GM10266 (cell line): ENCODE results near the gene PRKCB.
A peak's percentile ranks its signal among the peaks of the same experiment; 100 is the strongest.

Source experiments
- DNase-seq: peaks from one replicate; pipeline ENCODE4 v3.0.0; 2012; ENCODE audit errors: extremely low spot score
- CTCF ChIP-seq: IDR thresholded peaks from 2 replicates; pipeline ENCODE4 v1.5.1; 2012; ENCODE audit warnings: mild to moderate bottlenecking, low read depth; ENCODE audit not compliant: control insufficient read depth, insufficient read depth; ENCODE audit errors: missing control alignments

Gene PRKCB

GRCh38 chr16:23999663-24000062 is 163.9 kb downstream of the PRKCB start:
- peak; percentile 39 for DNase-seq
- no peak for TF ChIP-seq CTCF

- TF ChIP-seq CTCF: no peak
- DNase-seq: no peak
Observed at GRCh38 chr16:24001710-24002109, 165.9 kb downstream of the PRKCB start.

GRCh38 chr16:24002619-24003018 is 166.8 kb downstream of the PRKCB start:
- TF ChIP-seq CTCF: no peak
- DNase-seq: no peak

DNA sequence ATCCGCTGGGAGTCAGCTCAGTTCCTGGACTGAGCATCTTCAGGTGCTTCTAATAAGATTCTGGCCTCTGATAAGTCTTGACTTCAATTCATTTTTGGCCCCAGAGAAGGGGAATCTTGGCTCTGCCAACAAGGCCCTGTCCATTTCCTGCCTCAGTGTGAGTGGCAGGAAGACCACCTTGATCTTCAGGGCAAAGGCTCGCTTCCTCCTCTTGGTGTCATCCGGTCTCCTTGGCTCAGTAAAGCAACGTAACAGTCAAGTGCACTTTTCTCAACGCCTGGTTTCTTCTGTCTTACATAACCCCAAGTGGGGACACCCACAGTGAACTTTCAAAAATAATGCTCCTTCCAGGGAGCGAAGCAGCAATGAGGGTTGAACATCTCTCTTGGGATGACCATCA is 169.8 kb downstream of the PRKCB start:
- no peak for DNase-seq
- no peak for TF ChIP-seq CTCF

- TF ChIP-seq CTCF: no peak
- DNase-seq: no peak
Observed at GRCh38 chr16:24007391-24007790, 171.6 kb downstream of the PRKCB start.

DNA sequence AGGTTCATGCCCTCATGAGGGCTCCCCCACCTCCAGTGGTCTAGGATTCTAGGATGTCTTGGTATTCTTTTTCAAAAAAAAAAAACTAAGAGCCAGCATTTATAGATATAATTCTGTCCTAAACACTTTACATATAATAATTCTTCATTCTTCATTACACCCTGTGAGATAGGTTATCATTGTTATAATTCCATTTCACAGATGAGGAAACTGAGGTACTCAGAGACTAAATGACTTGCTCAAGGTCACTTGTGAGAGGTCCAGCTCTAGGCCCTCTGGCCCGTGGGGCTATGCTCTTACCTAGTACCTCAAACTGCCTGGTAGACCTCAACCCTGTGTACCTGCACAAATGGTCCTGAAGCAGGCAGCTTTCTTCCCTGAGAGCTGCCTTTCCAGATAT is 172.2 kb downstream of the PRKCB start:
- no peak for DNase-seq
- TF ChIP-seq CTCF: no peak

DNA sequence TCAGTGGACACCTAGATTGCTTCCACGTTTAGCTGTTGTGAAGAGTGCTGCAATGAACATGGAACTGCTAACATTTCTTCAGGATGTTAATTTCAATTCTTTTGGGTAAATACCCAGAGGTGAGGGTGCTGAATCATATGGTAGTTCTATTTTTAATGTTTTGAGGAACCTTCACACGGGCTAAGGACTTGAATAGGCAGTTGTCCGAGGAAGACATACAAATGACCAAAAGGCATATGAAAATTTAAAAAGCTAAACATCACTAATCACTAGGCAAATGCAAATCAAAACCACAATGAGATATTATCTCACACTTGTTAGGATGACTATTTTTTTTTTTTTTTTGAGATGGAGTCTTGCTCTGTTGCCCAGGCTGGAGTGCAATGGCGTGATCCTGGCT is 173.3 kb downstream of the PRKCB start:
- no peak for TF ChIP-seq CTCF
- DNase-seq: no peak
